CD4-positive, alpha-beta T cell treated with Interleukin-15 for 1 hour (primary cell): Measurements from ENCODE around the gene OPRL1.
"Not testable (repeated sequence)": the region's sequence is repeated elsewhere in the genome, so short reads cannot be mapped to it uniquely, and the experiment has no call there.

ENCODE experiments used
- DNase-seq: peaks from one replicate; pipeline ENCODE4 v3.0.0-alpha.2; 2020

Gene OPRL1

GRCh38 chr20:64087226-64087825, 7.4 kb downstream of the OPRL1 start:
- DNase-seq = not testable (repeated sequence)

DNA sequence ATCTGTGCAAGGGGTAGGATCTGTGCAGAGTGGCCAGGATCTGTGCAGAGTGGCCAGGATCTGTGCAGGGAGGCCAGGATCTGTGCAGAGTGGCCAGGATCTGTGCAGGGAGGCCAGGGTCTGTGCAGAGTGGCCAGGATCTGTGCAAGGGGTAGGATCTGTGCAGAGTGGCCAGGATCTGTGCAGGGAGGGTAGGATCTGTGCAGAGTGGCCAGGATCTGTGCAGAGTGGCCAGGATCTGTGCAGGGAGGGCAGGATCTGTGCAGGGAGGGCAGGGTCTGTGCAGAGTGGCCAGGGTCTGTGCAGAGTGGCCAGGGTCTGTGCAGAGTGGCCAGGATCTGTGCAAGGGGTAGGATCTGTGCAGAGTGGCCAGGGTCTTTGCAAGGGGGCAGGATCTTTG, 8.7 kb downstream of the OPRL1 start:
- DNase-seq = not testable (repeated sequence)

DNA sequence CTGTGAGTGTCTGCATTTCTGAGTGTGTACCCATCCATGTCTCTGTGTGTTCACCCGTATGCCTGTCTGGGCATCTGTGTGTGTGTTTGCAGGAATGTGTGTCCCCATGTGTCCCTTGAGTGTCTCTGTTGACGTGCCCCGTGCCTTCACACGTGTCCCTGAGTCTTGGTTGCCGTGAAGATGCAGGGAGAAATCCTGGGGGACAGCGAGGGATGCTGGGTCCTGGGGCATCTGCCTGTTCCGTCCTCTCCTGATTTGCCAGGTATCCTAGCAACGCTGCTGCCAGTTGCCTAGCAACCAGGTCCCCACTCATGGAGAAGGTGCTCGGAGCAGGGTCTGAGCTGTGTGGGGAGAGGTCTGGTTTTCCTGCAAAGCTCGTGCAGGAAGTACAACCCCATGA, 10.3 kb downstream of the OPRL1 start:
- DNase-seq = no peak

GRCh38 chr20:64091340-64091739, 11.5 kb downstream of the OPRL1 start:
- no peak for DNase-seq

GRCh38 chr20:64091770-64092169, 11.9 kb downstream of the OPRL1 start:
- no peak for DNase-seq

GRCh38 chr20:64092258-64093012, 12.6 kb downstream of the OPRL1 start:
- DNase-seq = no peak

GRCh38 chr20:64093013-64093503, 13.2 kb downstream of the OPRL1 start:
- DNase-seq = no peak

DNA sequence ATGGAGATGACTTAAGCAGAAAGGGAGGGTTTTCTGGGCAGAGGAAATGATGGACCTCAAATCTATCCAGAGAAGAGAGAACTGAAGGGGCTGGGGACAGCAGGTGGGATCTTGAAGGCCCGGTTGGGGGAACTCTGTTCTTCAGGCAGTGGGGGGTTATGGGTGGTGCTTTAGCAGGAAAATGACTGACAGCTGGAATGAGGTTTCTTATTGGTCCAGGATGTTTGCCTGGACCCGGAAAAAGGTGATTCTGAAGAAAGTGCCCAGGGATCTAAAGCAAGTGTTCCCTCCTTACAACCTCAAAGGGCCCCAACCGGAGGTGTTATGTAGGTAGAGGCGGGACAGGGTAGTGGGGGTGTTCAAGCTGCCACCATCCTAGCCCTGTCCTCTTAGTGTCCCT, 15.6 kb downstream of the OPRL1 start:
- no peak for DNase-seq

DNA sequence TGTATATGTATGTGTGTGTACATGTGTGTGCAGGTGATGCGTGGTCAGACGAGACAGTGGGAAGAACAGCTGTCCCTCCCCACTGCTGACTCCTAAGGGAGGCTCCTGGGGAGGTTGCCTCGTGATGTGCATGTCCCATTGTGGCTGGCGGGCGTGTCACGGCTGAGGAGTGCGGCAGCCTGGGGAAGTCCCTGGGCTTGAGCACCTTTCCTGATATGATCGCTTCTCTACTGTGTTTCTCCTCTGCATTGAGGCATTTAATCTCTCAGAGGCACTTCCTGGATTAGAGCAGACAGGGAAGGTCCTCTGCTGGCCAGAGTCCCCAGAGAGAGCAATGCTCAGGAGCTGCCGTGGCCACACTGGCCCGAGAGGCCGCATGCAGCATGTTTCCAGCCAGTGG, 16.0 kb downstream of the OPRL1 start:
- no peak for DNase-seq

DNA sequence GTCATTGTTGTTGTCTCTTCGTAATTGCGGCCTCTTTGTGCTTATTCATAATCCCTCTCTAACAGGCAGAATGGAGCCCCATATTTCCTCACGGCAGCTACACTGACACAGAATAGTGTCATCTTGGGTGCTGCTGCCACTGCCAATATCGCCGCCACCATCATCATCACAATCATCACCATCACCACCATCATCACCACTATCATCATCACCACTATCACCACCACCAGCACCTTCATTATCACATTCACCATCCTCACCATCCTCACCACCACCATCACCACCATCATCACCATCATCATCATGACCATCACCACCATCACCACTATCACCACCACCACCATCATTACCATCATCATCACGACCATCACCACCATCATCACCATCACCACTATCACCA, 16.7 kb downstream of the OPRL1 start:
- DNase-seq = no peak

DNA sequence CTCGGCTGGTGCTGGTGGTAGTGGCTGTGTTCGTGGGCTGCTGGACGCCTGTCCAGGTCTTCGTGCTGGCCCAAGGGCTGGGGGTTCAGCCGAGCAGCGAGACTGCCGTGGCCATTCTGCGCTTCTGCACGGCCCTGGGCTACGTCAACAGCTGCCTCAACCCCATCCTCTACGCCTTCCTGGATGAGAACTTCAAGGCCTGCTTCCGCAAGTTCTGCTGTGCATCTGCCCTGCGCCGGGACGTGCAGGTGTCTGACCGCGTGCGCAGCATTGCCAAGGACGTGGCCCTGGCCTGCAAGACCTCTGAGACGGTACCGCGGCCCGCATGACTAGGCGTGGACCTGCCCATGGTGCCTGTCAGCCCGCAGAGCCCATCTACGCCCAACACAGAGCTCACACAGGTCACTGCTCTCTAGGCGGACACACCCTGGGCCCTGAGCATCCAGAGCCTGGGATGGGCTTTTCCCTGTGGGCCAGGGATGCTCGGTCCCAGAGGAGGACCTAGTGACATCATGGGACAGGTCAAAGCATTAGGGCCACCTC, 18.7 kb downstream of the OPRL1 start:
- no peak for DNase-seq

DNA sequence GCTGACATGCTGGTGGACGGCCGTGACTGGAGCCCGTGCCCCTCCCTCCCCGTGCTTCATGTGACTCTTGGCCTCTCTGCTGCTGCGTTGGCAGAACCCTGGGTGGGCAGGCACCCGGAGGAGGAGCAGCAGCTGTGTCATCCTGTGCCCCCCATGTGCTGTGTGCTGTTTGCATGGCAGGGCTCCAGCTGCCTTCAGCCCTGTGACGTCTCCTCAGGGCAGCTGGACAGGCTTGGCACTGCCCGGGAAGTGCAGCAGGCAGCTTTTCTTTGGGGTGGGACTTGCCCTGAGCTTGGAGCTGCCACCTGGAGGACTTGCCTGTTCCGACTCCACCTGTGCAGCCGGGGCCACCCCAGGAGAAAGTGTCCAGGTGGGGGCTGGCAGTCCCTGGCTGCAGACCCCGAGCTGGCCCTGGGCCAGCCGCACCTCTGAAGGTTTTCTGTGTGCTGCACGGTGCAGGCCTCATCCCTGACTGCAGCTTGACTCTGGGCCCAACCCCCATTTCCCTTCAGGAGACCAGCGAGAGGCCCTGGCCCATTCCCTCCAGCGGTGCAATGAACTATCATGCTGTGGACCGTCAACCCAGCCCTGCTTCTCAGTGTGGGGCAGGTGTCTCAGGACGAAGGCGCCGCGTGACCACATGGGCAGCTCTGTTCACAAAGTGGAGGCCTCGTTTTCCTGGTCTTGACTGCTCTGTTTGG, 19.4 kb downstream of the OPRL1 start:
- no peak for DNase-seq

- peak; percentile 74 for DNase-seq
Observed at GRCh38 chr20:64099880-64100565, 20.1 kb downstream of the OPRL1 start.

GRCh38 chr20:64100566-64100888, 20.6 kb downstream of the OPRL1 start:
- DNase-seq = no peak

GRCh38 chr20:64100946-64101688, 21.2 kb downstream of the OPRL1 start:
- DNase-seq = no peak

DNA sequence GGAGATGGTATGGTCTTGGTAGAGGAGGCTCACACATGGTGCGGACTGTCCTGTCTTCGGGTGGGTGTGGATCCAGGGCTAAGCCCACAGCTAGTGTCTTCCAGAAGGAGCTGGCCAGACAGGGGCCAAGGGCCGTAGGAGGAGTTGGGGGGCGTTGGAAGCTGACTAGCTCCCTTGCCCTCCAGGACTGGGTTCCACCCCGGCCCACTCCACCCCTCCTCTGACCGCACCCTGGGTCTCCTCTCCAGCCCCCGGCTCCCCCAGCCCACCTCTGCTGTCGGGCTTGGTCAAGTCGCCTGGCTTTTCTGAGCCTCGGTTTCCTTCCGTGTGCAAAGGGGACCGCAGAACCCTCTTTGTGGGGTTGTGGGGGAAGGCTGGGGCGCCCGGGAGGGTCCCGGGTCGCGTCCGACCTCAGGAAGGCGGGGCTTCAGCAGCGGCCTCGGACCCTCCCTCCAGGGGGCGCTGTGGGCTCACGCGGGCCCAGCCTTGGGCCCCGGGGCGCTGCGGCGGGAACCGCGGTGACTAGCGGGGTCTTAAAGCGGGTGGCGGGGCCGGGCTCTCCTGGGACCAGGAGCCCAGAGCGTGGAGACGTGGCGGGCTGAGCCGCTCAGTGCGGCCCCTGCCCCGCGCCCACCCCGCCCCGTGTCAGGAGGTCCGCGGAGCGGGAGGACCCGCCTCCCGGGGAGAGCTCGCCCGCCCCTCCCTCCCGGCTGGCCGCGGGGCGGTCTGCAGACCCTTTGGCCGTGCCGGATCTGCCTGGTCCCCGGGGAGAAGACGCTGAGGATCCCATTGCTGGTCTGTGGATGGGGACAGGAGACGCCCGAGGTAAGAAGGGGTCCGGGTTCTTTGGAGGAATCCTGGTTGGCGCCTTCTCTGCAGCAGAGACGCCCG, 22.1 kb downstream of the OPRL1 start:
- peak; percentile 63 for DNase-seq

- DNase-seq = no peak
Observed at GRCh38 chr20:64102647-64103354, 22.9 kb downstream of the OPRL1 start.

GRCh38 chr20:64103871-64104666, 24.2 kb downstream of the OPRL1 start:
- peak; percentile 14 for DNase-seq

DNA sequence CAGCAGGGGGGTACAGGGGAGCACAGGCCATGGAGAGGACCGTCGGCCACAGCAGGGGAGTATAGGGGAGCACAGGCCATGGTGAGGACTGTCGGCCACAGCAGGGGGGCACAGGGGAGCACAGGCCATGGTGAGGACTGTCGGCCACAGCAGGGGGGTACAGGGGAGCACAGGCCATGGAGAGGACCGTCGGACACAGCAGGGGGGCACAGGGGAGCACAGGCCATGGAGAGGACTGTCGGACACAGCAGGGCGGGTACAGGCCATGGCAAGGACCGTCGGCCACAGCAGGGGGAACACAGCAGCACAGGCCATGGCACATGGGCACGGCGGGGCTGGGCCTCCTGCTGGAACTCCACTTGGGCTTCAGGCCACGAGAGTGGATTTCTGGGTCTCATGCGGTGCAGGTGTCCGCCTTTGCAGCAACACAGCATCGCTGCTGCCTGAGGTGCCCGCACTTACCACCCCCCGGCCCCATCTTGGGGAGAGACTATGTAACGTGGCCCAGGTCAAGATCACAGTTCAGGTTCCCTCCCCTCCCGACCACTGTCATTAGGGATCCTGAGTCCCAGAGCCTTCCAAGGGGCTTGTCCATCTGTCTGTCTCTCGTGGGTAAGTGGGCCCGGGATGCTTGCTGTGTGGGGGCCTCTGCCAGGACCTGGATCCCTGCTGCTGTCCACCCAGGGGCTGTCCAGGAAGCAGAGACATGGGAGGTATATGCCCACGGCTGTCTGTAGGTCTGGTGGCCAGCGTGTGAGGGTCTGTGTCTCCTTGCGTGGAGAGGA, 25.0 kb downstream of the OPRL1 start:
- DNase-seq = no peak
